Measurements from ENCODE around the gene CCDC190.
"Not testable (repeated sequence)": the region's sequence is repeated elsewhere in the genome, so short reads cannot be mapped to it uniquely, and the experiment has no call there.

Gene CCDC190

GRCh38 chr1:162876751-162877150 lies 15.8 kb upstream of the CCDC190 start:
- DNase-seq = no peak

- no peak for DNase-seq
Observed at GRCh38 chr1:162873671-162874666, 13.0 kb upstream of the CCDC190 start.

- no peak for DNase-seq
Observed at GRCh38 chr1:162872981-162873380, 12.0 kb upstream of the CCDC190 start.

GRCh38 chr1:162871417-162871816 lies 10.4 kb upstream of the CCDC190 start:
- not testable (repeated sequence) for DNase-seq

- no peak for DNase-seq
Observed at GRCh38 chr1:162868972-162869371, 8.0 kb upstream of the CCDC190 start.

GRCh38 chr1:162861625-162862024 lies 650 bp upstream of the CCDC190 start:
- DNase-seq = no peak

- no peak for DNase-seq
Observed at GRCh38 chr1:162859191-162859590, 1.8 kb downstream of the CCDC190 start.

- no peak for DNase-seq
Observed at GRCh38 chr1:162857850-162858249, 3.1 kb downstream of the CCDC190 start.

- no peak for DNase-seq
Observed at GRCh38 chr1:162856260-162856659, 4.7 kb downstream of the CCDC190 start.

- DNase-seq = no peak
Observed at GRCh38 chr1:162855461-162856150, 5.4 kb downstream of the CCDC190 start.

GRCh38 chr1:162854245-162854882 lies 6.6 kb downstream of the CCDC190 start:
- DNase-seq = no peak

GRCh38 chr1:162851341-162851740 lies 9.6 kb downstream of the CCDC190 start:
- no peak for DNase-seq

- DNase-seq = no peak
Observed at GRCh38 chr1:162849711-162850110, 11.3 kb downstream of the CCDC190 start.

- peak; percentile 94 for DNase-seq
Observed at GRCh38 chr1:162847839-162848453, 13.0 kb downstream of the CCDC190 start.

- DNase-seq = no peak
Observed at GRCh38 chr1:162846256-162847212, 14.4 kb downstream of the CCDC190 start.

GRCh38 chr1:162844153-162844552 lies 16.8 kb downstream of the CCDC190 start:
- no peak for DNase-seq

- no peak for DNase-seq
Observed at GRCh38 chr1:162840250-162840839, 20.6 kb downstream of the CCDC190 start.

GRCh38 chr1:162838863-162839262 lies 22.1 kb downstream of the CCDC190 start:
- no peak for DNase-seq

- no peak for DNase-seq
Observed at GRCh38 chr1:162835157-162835899, 25.6 kb downstream of the CCDC190 start.

GRCh38 chr1:162832470-162832869 lies 28.5 kb downstream of the CCDC190 start:
- no peak for DNase-seq

- DNase-seq = no peak
Observed at GRCh38 chr1:162829268-162829667, 31.7 kb downstream of the CCDC190 start.
